SIG-M5 treated with dmso at 0.1 percent for 504 hours (cell line): ENCODE data around the gene NDC1.
"Not testable (repeated sequence)": the region's sequence is repeated elsewhere in the genome, so short reads cannot be mapped to it uniquely, and the experiment has no call there.

Source experiments
- DNase-seq: peaks from one replicate; lab custom pipeline; 2025; ENCODE audit not compliant: unreplicated experiment; lab: John Stamatoyannopoulos, UW

Gene NDC1

GRCh38 chr1:53825306-53825705, 12.8 kb downstream of the NDC1 start:
- no peak for DNase-seq

- no peak for DNase-seq
Observed at GRCh38 chr1:53822931-53823330, 15.2 kb downstream of the NDC1 start.

GRCh38 chr1:53821380-53821779, 16.7 kb downstream of the NDC1 start:
- DNase-seq, result no peak

GRCh38 chr1:53819387-53819786, 18.7 kb downstream of the NDC1 start:
- no peak for DNase-seq

GRCh38 chr1:53816584-53816983, 21.5 kb downstream of the NDC1 start:
- not testable (repeated sequence) for DNase-seq

GRCh38 chr1:53815484-53815883, 22.6 kb downstream of the NDC1 start:
- DNase-seq, result not testable (repeated sequence)

- DNase-seq, result no peak
Observed at GRCh38 chr1:53811414-53811851, 26.7 kb downstream of the NDC1 start.

- DNase-seq, result no peak
Observed at GRCh38 chr1:53810497-53810896, 27.6 kb downstream of the NDC1 start.

GRCh38 chr1:53810007-53810406, 28.1 kb downstream of the NDC1 start:
- DNase-seq, result no peak

- no peak for DNase-seq
Observed at GRCh38 chr1:53807916-53808315, 30.2 kb downstream of the NDC1 start.

- no peak for DNase-seq
Observed at GRCh38 chr1:53804791-53805505, 33.1 kb downstream of the NDC1 start.

- DNase-seq, result no peak
Observed at GRCh38 chr1:53804181-53804580, 33.9 kb downstream of the NDC1 start.

GRCh38 chr1:53800621-53801020, 37.5 kb downstream of the NDC1 start:
- no peak for DNase-seq

- DNase-seq, result no peak
Observed at GRCh38 chr1:53799141-53799540, 39.0 kb downstream of the NDC1 start.

- no peak for DNase-seq
Observed at GRCh38 chr1:53792806-53793205, 45.3 kb downstream of the NDC1 start.

- DNase-seq, result no peak
Observed at GRCh38 chr1:53787655-53788054, 50.4 kb downstream of the NDC1 start.

GRCh38 chr1:53783056-53783455, 55.0 kb downstream of the NDC1 start:
- no peak for DNase-seq

GRCh38 chr1:53781654-53782053, 56.4 kb downstream of the NDC1 start:
- no peak for DNase-seq

- no peak for DNase-seq
Observed at GRCh38 chr1:53777272-53777671, 60.8 kb downstream of the NDC1 start.

- DNase-seq, result no peak
Observed at GRCh38 chr1:53771648-53772047, 66.4 kb downstream of the NDC1 start.

- no peak for DNase-seq
Observed at GRCh38 chr1:53769780-53770179, 68.3 kb downstream of the NDC1 start.

GRCh38 chr1:53769184-53769583, 68.9 kb downstream of the NDC1 start:
- no peak for DNase-seq

GRCh38 chr1:53766831-53767405, 71.2 kb downstream of the NDC1 start:
- no peak for DNase-seq
